K562 (cell line): ENCODE measurements around the gene OR2W1. TPM values are rescaled to one million over a fixed set of nuclear protein-coding genes. Genes with fewer than 3 reads are reported as not detected.

ENCODE experiments used
- ATAC-seq: fragments of 200-7000 bp; cut with Tn5 transposase; 3 replicates; pipeline ENCODE4 v1.9.1; 2020; ENCODE audit warnings: moderate library complexity
- BruUV-seq: library from RNA; stranded (reverse); fragments of 400-500 nt; replicated peaks from 2 replicates; lab custom pipeline; 2021; lab: Mats Ljungman, UMichigan
- CTCF ChIA-PET: fragments of 300-600 bp; formaldehyde crosslinking; extraction: SDS; loops from one replicate; lab custom pipeline; 2021; ENCODE audit warnings: low intra/inter-chr PET ratio; lab: Yijun Ruan, JAX
- POLR2A ChIA-PET: fragments of 300-600, 350-650 bp; sonication (Branson Sonifier 250); formaldehyde crosslinking; extraction: SDS; loops from one replicate; lab custom pipeline; 2021; ENCODE audit warnings: antibody characterized with exemption, inconsistent platforms; lab: Yijun Ruan, JAX
- DNase-seq, 4 experiments: peaks; one replicate each; pipeline versions ENCODE4 v3.0.0 to v3.0.0-alpha.2; 2011 to 2018; ENCODE audit warnings: low spot score in 3 of 4, mixed read lengths in 3 of 4; ENCODE audit errors: extremely low read depth in 1 of 4
- FAIRE-seq: peaks from 2 replicates; lab custom pipeline; 2011; peaks lifted over from hg19 to GRCh38; lab: Jason Lieb, UNC
- H2AFZ ChIP-seq: 2 replicates; pipeline ENCODE4 v1.6.0; 2011; ENCODE audit warnings: low read depth, low read length, control low read depth, inconsistent platforms
- H3K27ac ChIP-seq: fragments of 200-600 bp; 3 replicates; pipeline ENCODE4 v1.8.0; 2011; ENCODE audit warnings: low read depth, mild to moderate bottlenecking, control low read depth, inconsistent platforms, low read length, moderate library complexity, mixed read lengths; ENCODE audit errors: extremely low read depth
- H3K27me3 ChIP-seq, 2 experiments: fragments of 300-600 bp in 1 of 2; 2 replicates in 1 of 2; 3 replicates in 1 of 2; pipeline versions ENCODE4 v1.6.0 to v1.8.0; 2011; ENCODE audit warnings: inconsistent platforms in 2 of 2, low read length in 2 of 2, mild to moderate bottlenecking in 1 of 2, mixed read lengths in 1 of 2, moderate library complexity in 1 of 2; ENCODE audit not compliant: control insufficient read depth in 2 of 2, insufficient read depth in 2 of 2
- H3K36me3 ChIP-seq: fragments of 300-600 bp; 3 replicates; pipeline ENCODE4 v1.8.0; 2011; ENCODE audit warnings: mild to moderate bottlenecking, low read length, inconsistent platforms; ENCODE audit not compliant: control insufficient read depth, insufficient read depth
- H3K4me1 ChIP-seq, 2 experiments: fragments of 200-600 bp in 1 of 2; replicated peaks in 1 of 2; 2 replicates in 1 of 2; 3 replicates in 1 of 2; pipeline versions ENCODE4 v1.5.1 to v1.8.0; 2011; ENCODE audit warnings: inconsistent platforms in 2 of 2, low read length in 2 of 2, mild to moderate bottlenecking in 1 of 2, mixed read lengths in 1 of 2, moderate library complexity in 1 of 2; ENCODE audit not compliant: control insufficient read depth in 2 of 2, insufficient read depth in 2 of 2
- H3K4me2 ChIP-seq: 2 replicates; pipeline ENCODE4 v1.6.1; 2011; ENCODE audit warnings: low read length, control low read depth, inconsistent platforms, mixed read lengths; ENCODE audit not compliant: insufficient read depth
- H3K4me3 ChIP-seq: fragments of 200-600 bp; sonication (generic), shearing (Covaris generic); 2 replicates; pipeline ENCODE4 v1.5.1; 2016; ENCODE audit warnings: control low read depth, inconsistent platforms
- H3K79me2 ChIP-seq: fragments of 200-600 bp; 3 replicates; pipeline ENCODE4 v1.8.0; 2011; ENCODE audit warnings: low read length, inconsistent platforms; ENCODE audit not compliant: control insufficient read depth, insufficient read depth
- H3K9ac ChIP-seq, 2 experiments: 2 replicates each; pipeline versions ENCODE4 v1.6.0 to v1.6.1; 2011; ENCODE audit warnings: low read depth in 2 of 2, low read length in 2 of 2, control low read depth in 1 of 2, inconsistent platforms in 1 of 2, mild to moderate bottlenecking in 1 of 2, mixed read lengths in 1 of 2; ENCODE audit not compliant: insufficient read depth in 1 of 2
- H3K9me1 ChIP-seq: one replicate; pipeline ENCODE4 v1.6.0; 2011; ENCODE audit warnings: inconsistent platforms, mild to moderate bottlenecking, low read length, moderate library complexity; ENCODE audit not compliant: control insufficient read depth, insufficient read depth
- H3K9me3 ChIP-seq: replicated peaks from 2 replicates; pipeline ENCODE4 v1.5.1; 2011; ENCODE audit warnings: low read depth, low read length, inconsistent platforms; ENCODE audit not compliant: control insufficient read depth, insufficient read depth
- H4K20me1 ChIP-seq: replicated peaks from 2 replicates; pipeline ENCODE4 v1.6.1; 2011; ENCODE audit warnings: low read length, inconsistent platforms, mixed read lengths; ENCODE audit not compliant: control insufficient read depth, insufficient read depth
- ATF1 ChIP-seq, 2 experiments: fragments of 450-650 bp in 1 of 2; IDR thresholded peaks; 2 replicates each; pipeline ENCODE4 v1.6.1; 2016; ENCODE audit warnings: missing compliant biosample characterization in 1 of 2, missing genetic modification characterization in 1 of 2
- BRF2 ChIP-seq: IDR thresholded peaks from 3 replicates; pipeline ENCODE4 v1.6.1; 2011; ENCODE audit warnings: borderline replicate concordance, mild to moderate bottlenecking; ENCODE audit not compliant: insufficient read length, insufficient read depth
- CBX3 ChIP-seq, 2 experiments: IDR thresholded peaks; 1 replicate in 1 of 2; 2 replicates in 1 of 2; pipeline ENCODE4 v1.6.1; 2012; ENCODE audit warnings: inconsistent platforms in 2 of 2, low read length in 2 of 2, borderline replicate concordance in 1 of 2, control low read depth in 1 of 2
- DEAF1 ChIP-seq: fragments of 450-650 bp; formaldehyde crosslinking; IDR thresholded peaks from 2 replicates; pipeline ENCODE4 v1.4.0; 2020; ENCODE audit warnings: mild to moderate bottlenecking, moderate library complexity
- DIDO1 ChIP-seq: fragments of 450-650 bp; IDR thresholded peaks from 2 replicates; pipeline ENCODE4 v1.6.1; 2016; ENCODE audit warnings: low read depth, missing biosample characterization, missing genetic modification characterization
- HEY1 ChIP-seq: fragments of 250-450 bp; sonication (Bioruptor Pico); IDR thresholded peaks from 2 replicates; pipeline ENCODE4 v1.5.0; 2020; ENCODE audit warnings: mild to moderate bottlenecking, moderate library complexity, borderline replicate concordance
- MEF2A ChIP-seq: IDR thresholded peaks from 2 replicates; pipeline ENCODE4 v1.6.1; 2011; ENCODE audit warnings: low read depth, mild to moderate bottlenecking, low read length, moderate library complexity; ENCODE audit not compliant: control insufficient read depth
- TEAD4 ChIP-seq, 2 experiments: sonication (generic) in 1 of 2; formaldehyde crosslinking in 1 of 2; IDR thresholded peaks; 2 replicates each; pipeline versions ENCODE4 v1.6.1 to v1.8.0; 2012 to 2022; ENCODE audit warnings: borderline replicate concordance in 1 of 2, inconsistent platforms in 1 of 2, low read length in 1 of 2, mild to moderate bottlenecking in 1 of 2, missing genetic modification reagents in 1 of 2
- ZBTB33 ChIP-seq: sonication (generic); formaldehyde crosslinking; IDR thresholded peaks from 2 replicates; pipeline ENCODE4 v1.8.1; 2023; ENCODE audit warnings: mild to moderate bottlenecking, missing genetic modification reagents
- ZNF12 ChIP-seq: sonication (generic); formaldehyde crosslinking; IDR thresholded peaks from 2 replicates; pipeline ENCODE4 v1.4.0; 2020; ENCODE audit warnings: mild to moderate bottlenecking, missing genetic modification reagents
- ZNF133 ChIP-seq: fragments of 250-450 bp; sonication (Bioruptor Pico); IDR thresholded peaks from 2 replicates; pipeline ENCODE4 v1.4.0; 2020; ENCODE audit warnings: mild to moderate bottlenecking
- ZNF134 ChIP-seq: fragments of 250-450 bp; sonication (Bioruptor Pico); conservative IDR thresholded peaks from 2 replicates; pipeline ENCODE4 v1.4.0; 2020
- ZNF586 ChIP-seq: fragments of 450-650 bp; formaldehyde crosslinking; conservative IDR thresholded peaks from 2 replicates; pipeline ENCODE4 v1.4.0; 2020; ENCODE audit warnings: mild to moderate bottlenecking, moderate library complexity
- WGBS: fragments of 100-300 bp; shearing (Covaris generic); methylation state at CpG from one replicate; pipeline ENCODE4 v1.1.6; 2016; ENCODE audit warnings: low coverage, mixed read lengths; ENCODE audit not compliant: insufficient coverage; ENCODE audit errors: missing lambda C conversion rate; 5-methylcytosine and 5-hydroxymethylcytosine counted together
- in situ Hi-C: fragments of 300-500 bp; cut with MboI; formaldehyde crosslinking; loops from 4 replicates; pipeline ENCODE4 v1.15.0; 2018; ENCODE audit warnings: inconsistent platforms, mixed read lengths
- intact Hi-C: fragments of 100-400 bp; cut with micrococcal nuclease; formaldehyde crosslinking; loops from 2 replicates; pipeline ENCODE4 v1.14.2; 2022
- polyA plus RNA-seq, 8 experiments: library from polyadenylated mRNA; depleted of rRNA in 4 of 8; stranded (reverse) in 5 of 8; unstranded in 3 of 8; fragments of >200 nt; fragmentation: Nextera tagmentation in 2 of 8; fragmentation: Illumina TruSeq in 1 of 8; extraction: Ambion mirVana in 2 of 8; extraction: Trizol in 1 of 8; gene quantifications; 2 replicates each; pipeline versions ENCODE4 v1.2.1 to v1.2.3, GENCODE V29; 2011 to 2014; ENCODE audit warnings: inconsistent platforms in 1 of 8, missing spikeins in 1 of 8
- total RNA-seq, 7 experiments: library from RNA; depleted of rRNA in 6 of 7; stranded (reverse); fragments of >200 nt in 6 of 7; fragmentation: Illumina TruSeq in 2 of 7; extraction: Trizol in 2 of 7; gene quantifications; 2 replicates each; pipeline versions ENCODE4 v1.2.1 to v1.2.3, GENCODE V29; 2011 to 2021; ENCODE audit warnings: low replicate concordance in 1 of 7

Gene OR2W1
- total and polyA plus RNA-seq, 9 of the 15 experiments (the other 6 are each of a cell fraction or from before 2014, with no cell fraction given): not detected

GRCh38 chr6:29016559-29017427 lies 28.2 kb downstream of the OR2W1 start:
- Histone ChIP-seq H3K4me1 (peaks cover 3 to 7% of the 10 kb centered on the region in 2 experiments; a peak in 3 of 5 replicates), H3K9me3 (peaks cover 5% of the 10 kb centered on the region; the same call in 1 of the 2 replicates), H3K36me3 (no peaks in the 10 kb centered on the region), H3K4me2 (peak overlapping the region; percentile 100), H3K27me3 (no peaks in the 10 kb centered on the region), H4K20me1 (no peaks in the 10 kb centered on the region), H2AFZ (peak overlapping the region; percentile 100), H3K27ac (peak overlapping the region; percentile 69), H3K9ac (peak overlapping the region; percentile 76 to 87), H3K4me3 (peak overlapping the region; percentile 56), H3K79me2 (no peaks in the 10 kb centered on the region), H3K9me1 (no peaks in the 10 kb centered on the region)
- intact Hi-C loops: loop anchor here (1.0 to 2.0 kb wide), 9 partner anchors 34 to 573 kb away; no protein-coding TSS in a partner anchor
- ChIA-PET POLR2A (interaction anchor here (0.5 to 1.5 kb wide), 9 partner anchors 10 to 179 kb away, joined by 3 to 5 read pairs (median 4); no protein-coding TSS in a partner anchor), CTCF (interaction anchor here (0.5 to 2.8 kb wide), 16 partner anchors 28 to 726 kb away, joined by 3 to 53 read pairs (median 4); no protein-coding TSS in a partner anchor)
- WGBS: 13% methylated on average over 41 of the region's 41 CpGs
- DNase-seq (peak; percentile 73 to 96 (median 78)), ATAC-seq (peak; percentile 96), FAIRE-seq (peak; percentile 88)
- no TSS peak for BruUV-seq
- in situ Hi-C loops: loop anchor here (5.0 kb wide), 1 partner anchor 179 kb away; no protein-coding TSS in a partner anchor
- TF ChIP-seq ZNF586 (CRISPR knock-in tag) (no peak), ZNF133 (no peak), TEAD4 (IDR thresholded peaks at IDR 0.05; ENCODE audit: low read length) (peak; percentile 56), TEAD4 (CRISPR knock-in tag; IDR thresholded peaks at IDR 0.05; ENCODE audit: borderline replicate concordance) (no peak), ZNF12 (CRISPR knock-in tag) (peak; percentile 27; the same call in 1 of the 2 replicates), BRF2 (no peak), ATF1 (CRISPR knock-in tag; IDR thresholded peaks at IDR 0.05) (no peak), ATF1 (tag; IDR thresholded peaks at IDR 0.05) (peak; percentile 54; the same call in 1 of the 2 replicates), DEAF1 (CRISPR knock-in tag) (peak; percentile 79), ZNF134 (0 out of 2 replicates have a peak, but pooled peaks have one; percentile 2), ZBTB33 (CRISPR knock-in tag) (peak; percentile 91; the same call in 1 of the 2 replicates), HEY1 (CRISPR knock-in tag) (no peak), CBX3 (IDR thresholded peaks at IDR 0.05; ENCODE audit: borderline replicate concordance in 1 of 2, low read length in 2 of 2) (0 out of 3 replicates have a peak, but pooled peaks of 1 of the 2 experiments have one; percentile 7), DIDO1 (tag) (no peak), MEF2A (0 out of 2 replicates have a peak, but pooled peaks have one; percentile 17)
